Hepatocyte (in vitro differentiated cells): ENCODE data around the gene MBOAT7.

Source experiments
- CTCF ChIP-seq: fragments of 200-600 bp; sonication (generic); IDR thresholded peaks from 2 replicates; pipeline ENCODE4 v1.5.1; 2016; ENCODE audit warnings: antibody characterized with exemption, mild to moderate bottlenecking; ENCODE audit not compliant: poor library complexity
- EZH2 ChIP-seq: fragments of 200-600 bp; sonication (generic); IDR thresholded peaks from 2 replicates; pipeline ENCODE4 v1.6.1; 2016; ENCODE audit warnings: antibody characterized with exemption, mild to moderate bottlenecking, borderline replicate concordance
- EZH2phosphoT487 ChIP-seq: fragments of 200-600 bp; sonication (generic); IDR thresholded peaks from one replicate; pipeline ENCODE4 v1.6.1; 2018; ENCODE audit warnings: antibody characterized with exemption, mild to moderate bottlenecking, low read depth, moderate library complexity; ENCODE audit not compliant: unreplicated experiment, severe bottlenecking

DNA sequence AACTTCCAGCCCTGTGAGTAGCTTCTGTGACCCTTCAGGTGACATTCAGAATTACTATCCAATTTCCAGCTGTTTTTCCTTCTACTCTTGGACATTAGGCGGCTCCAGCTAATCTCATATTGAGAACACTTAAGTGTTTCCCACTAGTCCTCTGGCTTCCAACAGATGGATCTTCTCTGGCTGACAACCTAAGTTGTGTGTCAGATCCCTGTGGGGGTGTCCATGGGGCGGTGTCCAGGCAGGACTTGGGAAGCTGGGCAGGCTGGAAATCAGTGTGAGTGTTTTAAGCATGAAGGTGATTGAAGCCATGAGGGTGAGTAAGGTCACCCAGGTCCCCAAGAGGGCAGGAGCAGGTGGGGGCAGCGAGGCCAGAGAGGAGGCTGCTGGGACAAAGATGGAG is 41.7 kb downstream of the MBOAT7 start:
- TF ChIP-seq EZH2phosphoT487 (no peak), CTCF (no peak), EZH2 (no peak)
